NCI-H510A (cell line): ENCODE data around the gene ALOX5.
"Not testable (repeated sequence)": the region's sequence is repeated elsewhere in the genome, so short reads cannot be mapped to it uniquely, and the experiment has no call there.

Source experiments
- DNase-seq: peaks from one replicate; lab custom pipeline; 2025; lab: John Stamatoyannopoulos, UW

The ALOX5 gene

GRCh38 chr10:45374350-45375052 is 485 bp downstream of the ALOX5 start:
- no peak for DNase-seq

- no peak for DNase-seq
Measured at GRCh38 chr10:45375101-45375500, 1.1 kb downstream of the ALOX5 start.

DNA sequence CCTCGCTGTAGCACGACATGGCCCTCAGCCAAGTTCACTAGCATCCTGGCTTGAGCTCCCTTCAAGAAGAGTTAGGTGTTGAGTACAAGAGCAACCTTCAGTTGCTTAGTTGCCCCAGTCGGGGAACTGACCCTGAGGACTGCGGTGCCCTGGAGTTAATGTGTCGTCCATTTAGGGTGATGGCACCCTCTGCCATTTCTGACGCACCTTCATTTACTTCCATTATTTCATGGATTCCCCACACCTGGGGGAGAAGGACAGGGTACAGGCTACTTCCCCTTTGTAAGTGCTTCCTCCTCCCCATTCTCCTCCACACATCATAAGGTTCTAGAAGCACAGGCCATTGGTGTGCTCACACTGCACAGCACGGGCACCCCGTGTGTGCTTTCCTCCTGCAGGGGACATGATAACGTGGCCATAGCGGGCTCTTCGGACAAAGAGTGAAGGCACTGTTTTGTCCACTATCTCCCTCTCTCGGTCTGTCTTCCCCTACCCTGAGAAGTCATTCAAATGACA is 1.8 kb downstream of the ALOX5 start:
- no peak for DNase-seq

DNA sequence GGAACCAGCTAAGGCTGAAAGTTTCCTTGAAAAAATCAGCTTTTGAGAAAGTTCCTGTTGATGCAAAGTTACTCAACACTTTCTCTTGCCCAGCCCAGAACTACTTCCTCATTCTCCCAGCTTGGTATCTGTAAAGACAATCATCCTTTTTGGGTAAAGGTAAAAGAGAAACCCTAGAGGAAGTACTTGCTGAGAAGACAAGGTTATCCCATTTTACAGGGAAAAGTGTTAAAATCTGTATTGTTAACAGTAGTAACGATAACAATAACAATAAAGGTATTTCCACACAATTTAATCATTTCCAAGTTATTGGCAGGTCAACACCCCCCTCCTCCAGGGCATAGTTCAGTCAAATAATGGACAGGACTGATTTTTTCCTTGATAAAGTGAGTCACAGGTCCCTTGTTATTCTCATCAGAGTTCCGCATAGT is 2.4 kb downstream of the ALOX5 start:
- DNase-seq = no peak

DNA sequence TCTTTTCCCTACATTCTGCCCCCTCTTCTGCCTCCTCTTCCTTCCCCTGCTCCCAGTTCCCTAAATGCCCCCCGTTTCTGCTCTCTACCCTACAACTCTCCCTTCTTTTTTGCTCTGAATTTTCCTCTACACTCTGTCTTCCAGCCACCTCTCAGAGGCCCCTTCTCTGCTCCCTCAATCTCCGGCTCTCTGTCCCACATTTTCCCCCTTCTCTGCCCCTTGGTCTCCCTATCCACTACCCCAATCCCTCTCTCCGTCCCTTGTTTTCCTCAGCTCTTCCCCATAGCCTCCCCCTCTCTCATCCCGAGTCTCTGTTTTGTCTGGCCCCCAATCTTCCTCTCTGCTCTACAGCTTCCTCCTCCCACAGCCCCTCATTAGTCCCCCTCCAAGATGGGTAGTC is 3.3 kb downstream of the ALOX5 start:
- no peak for DNase-seq

DNA sequence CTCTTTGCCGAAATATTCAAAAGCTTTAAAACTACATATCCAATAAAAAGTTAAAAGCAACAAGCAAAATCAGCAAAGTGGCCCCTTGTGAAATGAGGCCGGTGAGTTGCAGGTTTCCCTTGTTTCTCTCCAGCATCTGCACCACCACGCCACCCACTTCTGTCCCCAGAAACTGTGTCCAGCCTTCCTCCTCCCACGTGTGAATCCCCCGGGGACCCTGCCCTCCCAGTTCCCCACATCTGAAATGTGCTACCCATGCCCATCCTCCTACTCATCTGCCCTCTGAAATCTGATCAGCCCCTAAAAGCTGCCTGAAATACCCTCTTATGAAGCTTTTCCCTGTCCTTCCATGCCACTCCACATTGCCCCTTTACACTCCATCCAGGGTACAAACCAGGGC is 3.8 kb downstream of the ALOX5 start:
- no peak for DNase-seq

GRCh38 chr10:45378914-45379726 is 5.1 kb downstream of the ALOX5 start:
- no peak for DNase-seq

DNA sequence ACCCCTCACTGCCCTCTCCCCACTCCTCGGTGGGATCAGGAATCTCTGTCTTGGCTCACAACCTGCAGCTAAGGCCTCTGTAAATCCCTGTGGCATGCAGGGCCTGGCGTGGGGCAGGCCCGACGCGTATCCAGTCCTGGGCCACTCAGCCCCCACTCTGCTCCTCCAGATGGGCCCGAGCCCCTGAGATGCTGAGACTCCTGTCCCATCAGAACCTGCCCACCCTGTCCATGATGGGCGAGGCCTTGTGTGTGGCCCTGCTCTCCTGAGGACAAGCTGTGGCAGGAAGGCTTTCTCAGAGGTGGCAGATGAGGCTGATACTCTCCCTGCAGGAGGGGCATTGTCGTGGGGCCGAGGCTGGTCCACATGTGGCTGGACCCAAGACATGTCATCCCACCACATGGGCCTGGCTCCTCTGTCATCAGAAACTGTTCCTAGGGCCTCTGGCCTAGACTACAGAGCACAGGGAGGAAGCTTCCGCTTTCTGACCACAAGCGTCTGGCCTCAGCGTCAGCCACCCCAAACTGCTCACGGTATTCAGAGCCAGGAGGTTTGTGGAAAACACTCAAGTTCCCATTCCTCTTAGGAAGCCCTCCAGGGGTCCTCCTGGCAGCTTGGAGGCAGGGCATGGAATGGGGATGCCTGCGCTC is 6.0 kb downstream of the ALOX5 start:
- no peak for DNase-seq

DNA sequence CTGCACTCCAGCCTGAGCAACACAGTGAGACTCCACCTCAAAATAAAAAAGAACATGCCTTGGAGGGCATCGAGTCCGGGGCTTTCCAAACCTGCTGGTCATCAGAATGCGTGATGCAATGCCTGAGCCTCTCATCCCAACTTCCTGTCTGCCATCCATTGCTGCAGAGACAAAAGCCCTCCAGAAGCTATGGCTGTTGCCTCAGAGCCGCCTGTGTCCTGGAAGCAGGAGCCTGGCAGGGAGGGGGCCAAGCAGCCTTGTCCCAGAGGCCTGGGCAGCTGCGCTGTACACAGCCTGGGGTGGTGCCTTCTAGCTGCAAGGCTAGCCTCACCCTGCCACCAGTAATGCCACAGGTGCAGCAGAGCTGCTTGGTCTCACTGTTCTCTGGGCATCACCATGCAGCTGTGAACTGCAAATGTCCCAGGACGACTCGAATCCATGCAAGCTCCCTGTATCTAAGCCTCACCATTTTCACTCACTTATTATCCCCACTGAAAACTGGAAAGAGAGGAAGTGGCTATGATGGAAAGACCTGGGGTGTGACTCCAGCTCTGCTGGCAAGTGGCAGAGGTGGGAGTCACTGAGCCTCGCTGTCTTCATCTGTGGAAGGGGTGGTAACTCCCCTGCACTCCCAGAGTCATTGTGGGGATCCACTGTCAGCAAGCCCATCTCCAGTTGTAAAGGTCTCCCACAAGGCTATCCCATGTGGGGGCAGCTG is 7.0 kb downstream of the ALOX5 start:
- DNase-seq = no peak

DNA sequence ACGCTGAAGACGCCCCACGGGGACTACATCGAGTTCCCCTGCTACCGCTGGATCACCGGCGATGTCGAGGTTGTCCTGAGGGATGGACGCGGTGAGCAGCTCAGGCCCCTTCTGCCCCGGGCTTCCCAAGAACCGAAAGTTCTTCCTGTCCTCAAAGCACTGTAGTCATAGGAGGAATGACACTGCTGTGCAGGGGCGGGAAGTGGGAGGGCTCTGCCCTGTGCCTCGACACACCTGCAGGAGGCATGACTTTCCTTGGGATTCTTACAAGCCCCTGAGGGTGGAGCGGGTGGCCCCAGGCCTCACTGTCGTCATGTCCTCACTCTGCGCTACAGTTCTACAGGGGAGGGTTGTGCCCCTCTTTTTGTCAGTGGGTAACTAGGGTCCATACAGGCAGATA is 8.6 kb downstream of the ALOX5 start:
- DNase-seq = no peak

DNA sequence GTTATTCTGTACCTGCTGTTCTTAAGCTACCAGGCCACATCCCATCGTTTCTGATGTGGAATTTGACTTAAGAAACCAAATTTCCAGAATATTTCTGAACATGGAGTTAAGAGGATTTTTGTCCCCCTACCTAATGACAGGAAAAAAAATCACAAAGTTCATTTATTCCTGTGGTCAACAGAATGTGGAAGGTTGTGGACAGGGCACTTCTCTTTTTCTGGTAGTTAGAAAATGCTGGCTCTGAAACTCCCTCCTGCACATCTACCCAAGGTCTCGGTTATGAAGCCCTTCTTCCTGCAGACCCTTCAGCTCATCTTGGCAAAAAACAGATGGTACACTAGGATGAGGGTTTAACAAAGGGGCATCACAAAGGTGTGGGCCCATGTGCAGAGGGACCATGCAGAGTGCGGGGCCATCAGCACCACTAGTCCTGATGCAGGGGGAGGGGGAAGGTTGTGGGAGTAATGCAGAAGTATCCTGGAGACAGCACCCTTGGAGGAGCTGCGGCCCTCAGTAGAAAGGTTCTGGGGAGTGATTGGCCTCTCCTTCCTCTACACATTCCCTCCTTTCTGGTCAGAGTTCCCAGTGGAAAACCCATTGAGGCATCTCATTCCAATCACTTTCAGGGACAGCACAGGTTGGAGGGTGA is 9.8 kb downstream of the ALOX5 start:
- no peak for DNase-seq

DNA sequence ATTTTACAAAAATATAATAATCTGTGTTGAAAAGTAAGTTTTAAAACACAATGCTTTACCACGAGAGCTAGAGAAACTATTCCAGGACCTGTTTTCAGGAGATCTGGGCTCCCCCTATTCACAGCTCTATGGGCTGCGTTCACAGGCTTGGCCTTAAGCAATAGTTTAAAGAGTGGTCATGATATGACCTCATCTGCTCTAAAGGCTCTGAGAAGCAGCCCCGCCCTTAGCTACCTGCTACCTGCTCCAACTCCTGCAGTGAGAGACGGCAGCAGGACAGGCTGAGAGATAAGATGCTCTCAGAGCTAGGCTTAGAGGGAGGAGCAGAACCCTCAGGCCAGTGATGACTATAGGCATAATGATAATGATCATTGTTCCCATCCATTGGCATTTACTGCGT is 12.6 kb downstream of the ALOX5 start:
- no peak for DNase-seq

- DNase-seq = no peak
Measured at GRCh38 chr10:45387096-45387893, 13.3 kb downstream of the ALOX5 start.

DNA sequence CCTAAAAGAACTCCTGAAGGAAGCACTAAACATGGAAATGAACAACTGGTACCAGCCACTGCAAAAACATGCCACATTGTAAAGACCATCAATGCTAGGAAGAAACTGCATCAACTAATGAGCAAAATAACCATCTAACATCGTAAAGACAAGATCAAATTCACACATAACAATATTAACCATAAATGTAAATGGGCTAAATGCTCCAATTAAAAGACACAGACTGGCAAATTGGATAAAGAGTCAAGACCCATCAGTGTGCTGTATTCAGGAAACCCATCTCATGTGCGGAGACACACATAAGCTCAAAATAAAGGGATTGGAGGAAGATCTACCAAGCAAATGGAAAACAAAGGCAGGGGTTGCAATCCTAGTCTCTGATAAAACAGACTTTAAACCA is 15.7 kb downstream of the ALOX5 start:
- DNase-seq = not testable (repeated sequence)

GRCh38 chr10:45391636-45392035 is 17.6 kb downstream of the ALOX5 start:
- DNase-seq = not testable (repeated sequence)

GRCh38 chr10:45395554-45395953 is 21.5 kb downstream of the ALOX5 start:
- no peak for DNase-seq

- no peak for DNase-seq
Measured at GRCh38 chr10:45398595-45398994, 24.6 kb downstream of the ALOX5 start.

GRCh38 chr10:45399113-45399512 is 25.1 kb downstream of the ALOX5 start:
- DNase-seq = no peak

GRCh38 chr10:45403151-45403550 is 29.1 kb downstream of the ALOX5 start:
- no peak for DNase-seq

- no peak for DNase-seq
Measured at GRCh38 chr10:45404087-45404769, 30.2 kb downstream of the ALOX5 start.
